Left kidney (tissue), 2 donors: ENCODE data around the gene IFNAR2. TPM values are rescaled to one million over a fixed set of nuclear protein-coding genes. Genes with fewer than 3 reads are reported as not detected.
"Not testable (repeated sequence)": the region's sequence is repeated elsewhere in the genome, so short reads cannot be mapped to it uniquely, and the experiment has no call there.

Source experiments
- DNase-seq: peaks from one replicate; pipeline ENCODE4 v3.0.0-alpha.2; 2013
- polyA plus RNA-seq: library from polyadenylated mRNA; unstranded; fragments of 120-200 nt; gene quantifications from one replicate; pipeline ENCODE4 v1.2.1, GENCODE V29; 2013; ENCODE audit not compliant: insufficient read length

Gene IFNAR2
- polyA plus RNA-seq, 1 donor, result 24.8 TPM

DNA sequence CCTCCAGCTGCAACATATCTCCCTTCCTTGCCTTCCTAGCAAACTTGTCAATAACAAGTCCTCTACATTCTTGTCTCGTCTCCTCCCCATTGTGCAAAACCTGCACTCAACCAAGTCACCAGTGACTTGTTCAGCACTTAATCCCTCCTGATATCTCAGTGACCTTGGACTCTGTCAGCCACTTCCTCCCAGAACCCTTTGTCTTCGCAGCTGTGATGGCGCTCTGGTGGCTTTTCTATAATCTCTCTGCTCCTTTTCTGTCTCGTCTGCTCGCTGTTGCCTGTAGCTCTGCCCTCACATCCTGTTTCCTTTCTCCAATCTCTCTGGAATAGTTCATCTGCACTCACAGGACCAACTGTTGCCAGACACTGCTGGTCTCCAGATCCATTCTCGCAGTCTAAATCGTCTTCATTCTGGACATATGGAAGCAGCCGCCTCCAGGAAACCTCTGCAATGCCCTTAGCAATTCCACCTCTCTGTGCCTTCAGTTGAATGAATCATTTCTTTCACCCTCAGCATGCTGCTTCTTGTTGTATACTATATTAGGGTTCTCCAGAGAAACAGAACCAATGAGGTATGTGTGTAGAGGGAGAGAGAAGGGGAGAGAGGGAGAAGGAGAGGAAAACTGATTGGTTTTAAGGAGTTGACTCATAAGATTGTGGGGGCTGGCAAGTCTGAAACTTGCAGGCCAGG lies 17.4 kb upstream of the IFNAR2 start:
- no peak for DNase-seq

DNA sequence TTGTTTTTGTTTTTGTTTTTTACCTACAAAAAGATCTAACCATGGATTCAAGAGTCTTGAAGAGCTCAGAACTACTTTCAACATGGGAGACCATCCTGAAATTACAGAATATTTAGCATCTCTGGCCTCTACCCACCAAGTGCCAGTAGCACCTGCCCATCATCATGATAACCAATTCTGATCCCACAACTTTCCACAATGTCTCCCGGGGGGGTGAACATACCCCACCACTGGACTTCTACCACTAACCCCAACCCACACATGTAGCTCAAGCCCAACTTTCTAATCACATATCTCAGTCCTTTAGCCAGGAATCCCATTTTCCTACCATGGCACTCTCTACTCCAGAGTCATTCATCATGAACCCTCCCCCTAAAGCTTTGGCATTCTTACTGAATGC lies 15.7 kb upstream of the IFNAR2 start:
- DNase-seq, result no peak

DNA sequence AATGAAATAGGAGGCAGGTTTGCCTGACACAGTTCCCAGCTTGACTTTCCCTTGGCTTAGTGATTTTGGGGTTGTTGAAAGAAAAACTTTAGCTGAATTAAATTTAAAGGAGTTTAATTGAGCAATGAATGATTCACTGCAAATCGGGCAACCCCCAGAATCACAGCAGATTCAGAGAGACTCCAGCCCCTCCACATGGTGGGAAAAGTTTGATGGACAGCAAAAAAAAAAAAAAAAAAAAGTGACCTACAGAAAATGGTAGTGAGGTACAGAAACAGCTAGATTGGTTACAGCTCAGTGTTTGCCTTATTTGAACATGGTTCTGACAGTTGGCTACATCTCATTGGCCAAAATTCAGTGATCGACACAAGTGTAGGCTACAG lies 12.6 kb upstream of the IFNAR2 start:
- no peak for DNase-seq

GRCh38 chr21:33219300-33219699 lies 10.4 kb upstream of the IFNAR2 start:
- no peak for DNase-seq

- no peak for DNase-seq
Measured at GRCh38 chr21:33219954-33220353, 9.8 kb upstream of the IFNAR2 start.

DNA sequence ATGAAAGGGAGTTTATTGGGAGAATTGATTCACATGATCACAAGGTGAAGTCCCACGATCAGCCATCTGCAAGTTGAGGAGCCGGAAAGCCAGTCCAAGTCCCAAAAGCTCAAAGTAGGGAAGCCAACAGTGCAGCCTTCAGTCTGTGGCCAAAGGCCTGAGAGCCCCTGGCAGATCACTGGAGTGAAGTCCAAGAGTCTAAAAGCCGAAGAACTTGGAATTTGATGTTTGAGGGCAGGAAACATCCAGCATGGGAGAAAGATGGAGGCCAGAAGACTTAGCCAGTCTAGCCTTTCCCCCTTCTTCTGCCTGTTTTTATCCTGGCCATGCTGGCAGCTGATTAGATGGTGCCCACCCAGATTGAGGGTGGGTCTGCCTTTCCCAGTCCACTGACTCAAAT lies 4.4 kb upstream of the IFNAR2 start:
- DNase-seq, result not testable (repeated sequence)

DNA sequence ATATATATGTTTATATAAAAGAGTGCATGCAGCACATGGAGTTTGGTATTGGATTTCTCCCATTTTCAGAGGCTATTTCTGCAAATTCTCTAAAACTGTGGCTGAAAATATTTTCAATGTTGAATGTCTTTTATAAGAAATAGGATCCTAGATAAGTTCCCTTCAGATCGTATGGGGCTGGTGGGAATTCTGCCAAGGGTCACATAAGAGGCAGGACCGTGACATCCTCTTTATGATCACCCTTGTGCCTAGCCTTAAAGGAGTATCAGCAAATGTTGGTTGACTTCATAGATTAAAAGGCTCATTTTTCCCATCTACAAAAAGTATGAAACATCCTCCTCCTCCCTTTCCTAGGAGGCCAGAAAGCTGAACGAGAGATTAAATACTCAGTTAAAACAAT lies 1.3 kb upstream of the IFNAR2 start:
- no peak for DNase-seq

DNA sequence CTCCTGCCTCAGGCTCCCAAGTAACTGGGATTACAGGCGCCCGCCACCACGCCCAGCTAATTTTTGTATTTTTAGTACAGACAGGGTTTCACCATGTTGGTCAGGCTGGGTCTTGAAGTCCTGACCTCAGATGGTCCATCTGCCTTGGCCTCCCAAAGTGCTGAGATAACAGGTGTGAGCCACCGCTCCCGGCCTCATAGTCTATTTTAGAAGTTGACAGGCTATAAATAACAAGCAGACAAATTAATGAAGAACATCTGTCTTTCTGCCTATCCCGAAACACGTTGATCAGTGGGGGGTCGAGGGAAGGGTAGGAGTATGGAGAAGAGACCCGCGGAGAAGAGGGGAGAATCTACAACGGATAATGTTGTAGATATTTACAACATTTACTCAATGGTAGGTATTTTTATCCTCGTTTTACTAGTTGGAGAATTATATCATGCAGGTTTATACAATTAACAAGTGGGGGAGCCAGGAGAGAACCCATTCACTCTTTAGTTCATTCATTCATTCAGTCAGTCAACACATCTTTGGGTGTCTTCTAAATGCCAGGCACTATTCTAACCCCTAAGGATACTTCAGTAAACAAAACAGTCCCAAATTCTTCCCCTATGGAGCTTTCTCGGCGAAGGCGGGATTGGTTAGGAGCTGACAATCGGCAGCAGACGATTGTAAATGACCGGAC lies 497 bp upstream of the IFNAR2 start:
- no peak for DNase-seq

DNA sequence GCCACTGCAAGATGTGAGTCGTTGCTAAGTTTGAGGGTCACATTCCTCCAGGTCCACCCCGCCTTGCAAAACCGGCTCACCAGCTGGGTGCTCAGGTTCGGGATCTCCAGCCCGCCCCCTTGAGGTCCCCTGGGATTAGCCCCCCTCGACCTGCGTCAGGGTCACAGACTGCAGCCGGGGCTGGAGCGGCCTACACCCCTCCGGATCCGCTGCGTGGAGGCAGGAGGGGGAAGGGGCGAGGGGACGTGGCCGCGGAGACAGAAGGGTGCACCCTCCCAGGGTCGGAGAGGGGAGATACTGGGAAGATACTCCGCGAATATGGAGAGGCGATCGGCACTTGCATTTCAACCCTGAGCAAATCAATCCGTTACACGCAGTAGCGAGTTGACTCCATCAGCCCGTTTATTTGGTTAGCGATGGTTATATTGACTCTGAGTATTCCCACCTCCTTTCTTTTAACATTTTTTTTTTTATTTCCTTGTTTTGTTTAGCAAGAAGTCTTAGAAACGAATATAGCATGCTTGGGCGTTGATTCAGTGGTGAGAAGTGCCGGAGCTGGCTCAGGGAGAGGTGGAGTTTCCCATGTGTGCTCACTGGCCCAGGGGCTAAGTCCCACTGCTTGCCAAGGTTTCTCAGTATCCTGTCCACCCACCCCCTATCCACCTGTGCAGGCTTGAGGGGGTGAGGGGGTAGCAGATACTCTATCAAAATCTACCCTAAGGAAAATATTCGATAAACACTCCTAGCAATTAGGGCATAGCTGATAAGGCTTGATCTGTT lies 997 bp downstream of the IFNAR2 start:
- DNase-seq, result peak; percentile 24

GRCh38 chr21:33231526-33231925 lies 1.8 kb downstream of the IFNAR2 start:
- DNase-seq, result no peak

GRCh38 chr21:33232291-33233034 lies 2.7 kb downstream of the IFNAR2 start:
- no peak for DNase-seq

DNA sequence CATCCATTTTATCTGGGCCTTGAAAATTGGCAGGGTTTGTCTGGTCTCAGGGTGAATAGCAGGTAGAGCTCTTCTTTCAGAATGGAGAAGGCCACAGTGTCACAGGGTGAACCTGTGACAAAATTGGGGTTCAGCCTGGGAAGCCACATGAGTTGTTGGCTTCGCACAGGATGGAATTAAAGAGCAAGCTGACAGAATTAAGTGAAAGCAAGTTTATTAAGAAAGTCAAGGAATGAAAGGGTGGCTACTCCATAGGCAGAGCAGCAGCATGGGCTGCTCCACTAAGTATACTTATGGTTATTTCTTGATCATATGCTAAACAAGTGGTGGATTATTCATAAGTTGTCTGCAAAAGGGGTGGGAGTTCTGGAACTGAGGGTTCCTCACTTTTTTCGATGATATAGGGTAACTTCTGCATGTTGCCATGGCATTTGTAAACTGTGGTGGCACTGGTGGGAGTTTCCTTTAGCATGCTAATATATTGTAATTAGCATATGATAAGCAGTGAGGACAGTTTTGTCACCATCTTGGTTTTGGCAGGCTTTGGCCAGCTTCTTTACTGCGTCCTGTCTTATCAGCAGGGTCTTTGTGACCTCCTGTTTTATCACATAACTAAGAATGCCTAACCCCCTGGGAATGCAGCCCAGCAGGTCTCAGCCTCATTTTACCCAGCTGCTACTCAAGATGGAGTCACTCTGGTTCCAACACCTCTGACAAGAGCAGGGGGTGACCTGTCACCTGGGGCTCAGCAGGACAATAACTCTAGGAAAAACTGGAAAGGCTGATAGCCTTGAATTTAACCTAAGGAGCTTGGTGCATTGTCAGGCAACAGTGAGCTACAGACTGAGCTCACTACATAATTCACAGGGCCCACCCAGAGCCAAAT lies 5.1 kb downstream of the IFNAR2 start:
- no peak for DNase-seq

- no peak for DNase-seq
Measured at GRCh38 chr21:33236013-33236686, 6.4 kb downstream of the IFNAR2 start.

DNA sequence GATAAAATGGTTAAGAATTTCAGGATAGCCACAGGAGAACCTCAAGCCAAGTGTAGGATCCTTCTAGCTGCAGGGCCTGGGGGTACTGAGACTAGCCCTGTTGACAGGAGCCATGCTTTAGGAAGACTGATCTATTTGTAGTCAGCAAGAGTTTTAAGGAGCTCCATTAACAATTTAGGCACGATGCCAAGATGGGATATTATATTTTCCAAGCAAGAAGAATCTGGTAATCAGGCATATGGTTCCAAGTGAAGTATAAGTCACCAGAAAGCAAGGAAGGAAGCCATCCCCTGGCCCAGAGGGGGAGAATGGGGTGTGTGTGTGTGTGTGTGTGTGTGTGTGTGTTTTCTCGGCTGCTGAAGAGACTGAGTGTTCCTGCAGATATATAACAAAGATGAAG lies 7.0 kb downstream of the IFNAR2 start:
- no peak for DNase-seq

DNA sequence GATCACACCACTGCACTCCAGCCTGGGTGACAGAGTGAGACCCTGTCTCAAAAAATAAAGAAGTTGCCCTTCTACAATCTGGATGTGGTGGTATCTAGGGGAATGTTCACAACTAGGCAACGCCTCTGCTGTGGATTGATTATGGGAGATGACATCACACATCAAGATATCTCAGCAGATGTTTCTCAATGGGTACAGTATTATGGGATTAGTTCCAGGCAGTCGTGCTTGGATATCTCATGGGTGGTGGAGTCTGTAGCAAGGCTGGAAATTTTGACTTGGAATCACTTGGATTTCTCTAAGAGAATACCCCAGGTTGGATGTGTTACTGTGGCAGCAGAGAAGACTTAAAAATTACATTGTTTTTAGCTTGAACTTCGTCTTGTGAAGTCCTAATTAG lies 7.7 kb downstream of the IFNAR2 start:
- DNase-seq, result no peak

- DNase-seq, result no peak
Measured at GRCh38 chr21:33238146-33238545, 8.4 kb downstream of the IFNAR2 start.

DNA sequence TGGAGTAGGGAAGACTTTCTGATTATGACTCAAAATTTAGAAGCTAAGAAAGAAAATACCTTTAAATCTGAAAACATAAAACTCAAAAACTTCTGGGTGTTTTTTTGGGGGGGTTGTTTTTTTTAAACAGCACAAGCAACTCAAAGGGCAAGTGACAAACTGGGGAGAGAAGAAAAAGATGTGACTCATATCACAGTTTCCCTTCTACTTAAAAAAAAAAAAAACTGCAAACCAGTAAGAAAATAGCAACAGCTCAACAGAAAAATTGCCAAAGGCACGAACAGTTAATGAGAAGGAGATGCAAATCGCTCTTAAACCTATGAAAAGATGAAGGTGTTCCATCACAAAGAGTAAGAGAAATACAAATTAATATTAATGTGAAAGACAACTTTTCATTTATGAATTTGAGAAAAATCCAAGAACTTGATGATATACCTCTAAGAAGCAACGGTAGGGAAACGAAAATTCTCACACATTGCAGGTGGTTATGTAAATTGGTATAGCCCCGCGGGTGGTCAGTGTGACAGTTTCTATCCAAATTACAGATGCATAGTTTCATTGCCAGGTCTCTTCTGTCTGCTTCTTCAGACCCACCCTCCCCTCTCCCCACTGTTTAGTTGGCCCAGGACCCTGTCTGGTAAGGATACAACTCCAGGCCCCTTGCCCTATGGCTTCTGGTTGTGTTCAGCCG lies 9.0 kb downstream of the IFNAR2 start:
- DNase-seq, result no peak

DNA sequence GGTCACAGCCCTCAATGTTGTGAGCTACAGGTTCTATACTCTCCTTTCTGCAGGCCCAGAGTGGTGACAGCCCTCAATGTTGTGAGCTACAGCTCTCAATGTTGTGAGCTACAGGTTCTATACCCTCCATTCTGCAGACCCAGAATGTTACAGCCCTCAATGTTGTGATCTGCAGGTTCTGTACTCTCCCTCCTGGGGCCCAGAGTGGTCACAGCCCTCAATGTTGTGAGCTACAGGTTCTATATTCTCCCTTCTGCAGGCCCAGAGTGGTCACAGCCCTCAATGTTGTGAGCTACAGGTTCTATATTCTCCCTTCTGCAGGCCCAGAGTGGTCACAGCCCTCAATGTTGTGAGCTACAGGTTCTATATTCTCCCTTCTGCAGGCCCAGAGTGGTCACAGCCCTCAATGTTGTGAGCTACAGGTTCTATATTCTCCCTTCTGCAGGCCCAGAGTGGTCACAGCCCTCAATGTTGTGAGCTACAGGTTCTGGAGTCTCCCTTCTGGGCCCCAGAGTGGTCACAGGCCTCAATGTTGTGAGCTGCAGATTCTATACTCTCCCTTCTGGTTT lies 9.9 kb downstream of the IFNAR2 start:
- not testable (repeated sequence) for DNase-seq

DNA sequence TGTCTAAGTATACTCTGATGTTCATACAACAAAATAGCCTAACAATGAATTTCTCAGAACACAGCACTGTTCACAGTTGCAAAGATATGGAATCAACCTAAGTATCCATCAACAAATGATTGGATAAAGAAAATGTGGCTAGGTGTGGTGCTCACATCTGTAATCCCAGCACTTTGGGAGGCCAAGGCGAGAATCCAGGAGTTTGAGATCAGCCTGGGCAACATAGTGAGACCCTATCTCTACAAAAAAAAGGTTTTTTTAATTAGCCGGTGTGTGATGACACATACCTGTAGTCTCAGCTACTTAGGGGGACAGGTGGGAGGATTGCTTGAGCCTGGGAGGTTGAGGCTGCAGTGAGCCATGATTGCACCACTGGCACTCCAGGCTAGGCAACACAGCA lies 10.7 kb downstream of the IFNAR2 start:
- DNase-seq, result no peak

DNA sequence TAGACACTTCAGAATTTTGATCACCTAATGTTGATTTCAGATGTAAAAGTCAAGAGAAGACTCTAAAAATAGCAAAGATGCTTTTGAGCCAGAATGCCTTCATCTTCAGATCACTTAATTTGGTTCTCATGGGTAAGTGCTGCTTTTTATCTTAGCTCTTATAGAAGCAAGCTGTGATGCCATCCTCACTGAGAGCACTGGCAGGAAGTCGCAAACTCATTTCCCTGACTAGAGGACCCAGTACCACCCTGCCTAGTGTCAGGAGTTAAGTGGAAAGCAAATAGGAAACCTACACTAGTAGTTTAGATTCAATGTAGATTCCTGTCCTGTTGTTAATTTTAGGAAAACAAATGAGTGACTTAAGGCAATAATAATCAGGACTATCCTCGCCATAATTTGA lies 12.1 kb downstream of the IFNAR2 start:
- DNase-seq, result no peak
